A673 (cell line): Measurements from ENCODE around the gene HERC4. TPM values are rescaled to one million over a fixed set of nuclear protein-coding genes. Genes with fewer than 3 reads are reported as not detected.

ENCODE experiments used
- BruUV-seq: library from RNA; stranded (reverse); fragments of 400-500 nt; replicated peaks from 2 replicates; lab custom pipeline; 2021; lab: Mats Ljungman, UMichigan
- CTCF ChIA-PET: fragments of 300-600 bp; sonication (Branson Sonifier 250); formaldehyde crosslinking; loops from one replicate; lab custom pipeline; 2022; ENCODE audit warnings: antibody characterized with exemption; lab: Charles Lee
- POLR2A ChIA-PET: fragments of 300-600 bp; sonication (Branson Sonifier 250); formaldehyde crosslinking; loops from one replicate; lab custom pipeline; 2022; ENCODE audit warnings: antibody characterized with exemption; ENCODE audit not compliant: low non-redundant PET; lab: Charles Lee
- DNase-seq: peaks from one replicate; pipeline ENCODE4 v3.0.0-alpha.2; 2015; ENCODE audit warnings: low spot score
- H3K27ac ChIP-seq: fragments of 200-600 bp; sonication (generic); 2 replicates; pipeline ENCODE4 v1.5.1; 2016; ENCODE audit warnings: mixed run types, low read depth, mild to moderate bottlenecking, mixed read lengths, antibody characterized with exemption, low read length; ENCODE audit not compliant: poor library complexity, severe bottlenecking
- H3K27me3 ChIP-seq: fragments of 200-600 bp; sonication (generic); replicated peaks from 2 replicates; pipeline ENCODE4 v1.6.1; 2017; ENCODE audit warnings: mixed run types, low read depth, mild to moderate bottlenecking, mixed read lengths, antibody characterized with exemption, low read length; ENCODE audit not compliant: insufficient read depth, poor library complexity
- H3K36me3 ChIP-seq: fragments of 200-600 bp; sonication (generic); 2 replicates; pipeline ENCODE4 v1.6.1; 2016; ENCODE audit warnings: mixed run types, mild to moderate bottlenecking, mixed read lengths, antibody characterized with exemption, low read length; ENCODE audit not compliant: insufficient read depth, poor library complexity, severe bottlenecking
- H3K4me1 ChIP-seq: fragments of 200-600 bp; sonication (generic); 2 replicates; pipeline ENCODE4 v1.6.1; 2017; ENCODE audit warnings: mixed run types, mild to moderate bottlenecking, mixed read lengths, antibody characterized with exemption, low read length; ENCODE audit not compliant: insufficient read depth, poor library complexity, severe bottlenecking
- H3K4me3 ChIP-seq: fragments of 200-600 bp; sonication (generic); 2 replicates; pipeline ENCODE4 v1.5.1; 2016; ENCODE audit warnings: low read depth, mixed run types, mild to moderate bottlenecking, mixed read lengths, low read length; ENCODE audit not compliant: poor library complexity, severe bottlenecking
- H3K9me3 ChIP-seq: fragments of 200-600 bp; sonication (generic); 2 replicates; pipeline ENCODE4 v1.6.1; 2016; ENCODE audit warnings: mixed run types, low read depth, mild to moderate bottlenecking, mixed read lengths, antibody characterized with exemption, low read length; ENCODE audit not compliant: poor library complexity, severe bottlenecking
- EZH2 ChIP-seq: fragments of 200-600 bp; sonication (generic); IDR thresholded peaks from 2 replicates; pipeline ENCODE4 v1.6.1; 2017; ENCODE audit warnings: borderline replicate concordance, low read depth, mild to moderate bottlenecking, mixed read lengths, antibody characterized with exemption, low read length; ENCODE audit not compliant: poor library complexity, severe bottlenecking
- intact Hi-C: fragments of 100-400 bp; cut with micrococcal nuclease; formaldehyde crosslinking; loops from one replicate; pipeline ENCODE4 v1.10.0; 2022; ENCODE audit not compliant: unreplicated experiment
- total RNA-seq: library from RNA; stranded (reverse); gene quantifications from 2 replicates; pipeline ENCODE4 v1.2.3, GENCODE V29; 2021
- TF ChIP-seq, protein P1 (sequence below): fragments of 300-800, 200-600 bp; sonication (generic); conservative IDR thresholded peaks from 2 replicates; pipeline ENCODE4 v1.5.1; 2017; ENCODE audit warnings: low read depth, mild to moderate bottlenecking, antibody characterized with exemption, low read length, moderate library complexity, mixed read lengths

The HERC4 gene
- total RNA-seq, 1 experiment from 2014 or later = 52.2 TPM

DNA sequence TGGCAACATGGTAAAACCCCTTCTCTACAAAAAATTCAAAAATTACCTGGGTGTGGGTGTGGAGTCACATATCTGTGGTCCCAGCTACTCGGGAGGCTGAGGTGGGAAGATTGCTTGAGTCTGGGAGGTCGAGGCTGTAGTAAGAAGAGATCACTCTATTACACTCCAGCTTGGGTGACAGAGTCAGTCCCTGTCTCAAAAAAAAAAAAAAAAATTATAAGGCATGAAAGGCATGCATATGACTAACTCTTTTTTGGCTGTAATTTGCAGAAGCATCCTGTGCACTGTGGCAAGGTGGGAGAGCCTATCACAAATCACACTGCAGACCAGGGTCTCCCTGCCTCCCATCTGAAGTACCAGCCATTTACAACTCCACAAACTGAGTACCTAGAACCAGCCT, 20.1 kb upstream of the HERC4 start:
- Histone ChIP-seq H3K4me3 (no peak overlapping the region), H3K4me1 (peaks cover 12% of the 10 kb centered on the region), H3K27ac (no peak overlapping the region), H3K9me3 (no peaks in the 10 kb centered on the region), H3K27me3 (no peaks in the 10 kb centered on the region), H3K36me3 (no peaks in the 10 kb centered on the region)
- POLR2A ChIA-PET = no interaction called here
- CTCF ChIA-PET = no interaction called here
- intact Hi-C loops = no loop called here
- no TSS peak for BruUV-seq
- no peak for TF ChIP-seq EZH2
- TF ChIP-seq, protein P1, sequence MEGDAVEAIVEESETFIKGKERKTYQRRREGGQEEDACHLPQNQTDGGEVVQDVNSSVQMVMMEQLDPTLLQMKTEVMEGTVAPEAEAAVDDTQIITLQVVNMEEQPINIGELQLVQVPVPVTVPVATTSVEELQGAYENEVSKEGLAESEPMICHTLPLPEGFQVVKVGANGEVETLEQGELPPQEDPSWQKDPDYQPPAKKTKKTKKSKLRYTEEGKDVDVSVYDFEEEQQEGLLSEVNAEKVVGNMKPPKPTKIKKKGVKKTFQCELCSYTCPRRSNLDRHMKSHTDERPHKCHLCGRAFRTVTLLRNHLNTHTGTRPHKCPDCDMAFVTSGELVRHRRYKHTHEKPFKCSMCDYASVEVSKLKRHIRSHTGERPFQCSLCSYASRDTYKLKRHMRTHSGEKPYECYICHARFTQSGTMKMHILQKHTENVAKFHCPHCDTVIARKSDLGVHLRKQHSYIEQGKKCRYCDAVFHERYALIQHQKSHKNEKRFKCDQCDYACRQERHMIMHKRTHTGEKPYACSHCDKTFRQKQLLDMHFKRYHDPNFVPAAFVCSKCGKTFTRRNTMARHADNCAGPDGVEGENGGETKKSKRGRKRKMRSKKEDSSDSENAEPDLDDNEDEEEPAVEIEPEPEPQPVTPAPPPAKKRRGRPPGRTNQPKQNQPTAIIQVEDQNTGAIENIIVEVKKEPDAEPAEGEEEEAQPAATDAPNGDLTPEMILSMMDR = no peak
- DNase-seq = no peak

DNA sequence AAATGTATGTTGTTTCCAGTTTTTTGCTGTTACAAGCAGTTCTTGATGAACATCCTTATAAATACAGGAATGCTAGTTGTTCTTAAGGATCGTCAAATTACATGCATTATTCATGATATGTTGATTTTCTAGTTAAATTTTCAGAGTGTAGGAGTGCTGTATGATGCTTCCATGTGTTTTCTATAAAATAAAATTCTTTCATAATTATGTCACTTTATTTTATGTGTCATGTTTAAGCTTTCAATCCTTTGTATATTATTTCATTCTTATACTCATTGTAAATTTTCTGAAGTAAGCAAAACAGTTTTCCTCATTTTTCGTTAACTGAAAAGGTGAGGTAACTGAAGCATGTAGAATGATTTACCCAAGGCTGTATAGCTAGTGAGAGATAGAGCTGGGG, 17.4 kb upstream of the HERC4 start:
- H3K27me3 ChIP-seq = no peaks in the 10 kb centered on the region
- no peak overlapping the region for H3K27ac ChIP-seq
- CTCF ChIA-PET = interaction anchor here (1.0 kb wide), 1 partner anchor 10 kb away, joined by 3 read pairs; no protein-coding TSS in a partner anchor
- no peak for TF ChIP-seq EZH2
- TF ChIP-seq, protein P1 = no peak
- no TSS peak for BruUV-seq
- intact Hi-C loops = no loop called here
- H3K9me3 ChIP-seq = no peaks in the 10 kb centered on the region
- H3K36me3 ChIP-seq = no peaks in the 10 kb centered on the region
- POLR2A ChIA-PET = no interaction called here
- no peak for DNase-seq
- peaks cover 15% of the 10 kb centered on the region for H3K4me1 ChIP-seq
- H3K4me3 ChIP-seq = no peak overlapping the region

DNA sequence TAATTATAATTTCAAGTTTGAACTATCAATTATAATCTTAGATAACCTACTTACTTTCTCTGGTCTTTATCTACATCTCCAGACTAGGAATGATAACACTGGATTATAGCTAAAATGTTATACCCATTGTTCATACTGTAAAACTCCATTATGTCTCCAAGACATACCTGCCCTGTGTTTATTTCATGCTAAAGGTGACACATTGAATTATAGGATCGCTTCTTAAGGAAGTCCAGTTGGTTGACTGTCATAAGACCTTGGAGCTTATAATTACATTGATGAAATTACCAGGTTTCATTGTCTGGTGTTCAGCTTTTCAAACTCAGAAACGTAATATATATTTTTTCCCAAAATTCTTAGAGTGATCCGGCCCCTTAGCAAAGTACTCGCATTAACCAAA, 15.5 kb upstream of the HERC4 start:
- Histone ChIP-seq H3K4me1 (peaks cover 23% of the 10 kb centered on the region), H3K4me3 (no peak overlapping the region), H3K36me3 (no peaks in the 10 kb centered on the region), H3K9me3 (no peaks in the 10 kb centered on the region), H3K27me3 (no peaks in the 10 kb centered on the region), H3K27ac (no peak overlapping the region)
- no TSS peak for BruUV-seq
- CTCF ChIA-PET = no interaction called here
- DNase-seq = no peak
- POLR2A ChIA-PET = no interaction called here
- TF ChIP-seq, protein P1 = no peak
- TF ChIP-seq EZH2 = no peak
- intact Hi-C loops = no loop called here
